Gastrocnemius medialis (tissue), 4 donors: ENCODE measurements around the gene ITPA. TPM values are rescaled to one million over a fixed set of nuclear protein-coding genes. Genes with fewer than 3 reads are reported as not detected.
A peak's percentile ranks its signal among the peaks of the same experiment; 100 is the strongest.

Source experiments
- ATAC-seq, 2 donors: fragments of 150-250 bp; one replicate each; pipeline ENCODE4 v1.9.1; 2016
- DNase-seq, 2 donors: peaks; one replicate each; pipeline ENCODE4 v3.0.0-alpha.2; 2019
- H3K27ac ChIP-seq, 4 donors: fragments of 200-600 bp; sonication (generic); 1 replicate in 1 of 4; 2 replicates in 3 of 4; pipeline ENCODE4 v1.5.1; 2016 to 2018; ENCODE audit warnings: mild to moderate bottlenecking in 2 of 4, moderate library complexity in 1 of 4
- H3K27me3 ChIP-seq, 3 donors: fragments of 200-600 bp; sonication (generic) in 2 of 3; 1 replicate in 1 of 3; 2 replicates in 2 of 3; pipeline versions ENCODE4 v1.5.1 to v1.6.0; 2016 to 2019; ENCODE audit warnings: mild to moderate bottlenecking in 1 of 3, moderate library complexity in 1 of 3
- H3K36me3 ChIP-seq, 2 donors: fragments of 200-600 bp; sonication (generic) in 1 of 2; one replicate each; pipeline ENCODE4 v1.5.1; 2017 to 2018
- H3K4me1 ChIP-seq, 2 donors: fragments of 200-600 bp; sonication (generic) in 1 of 2; one replicate each; pipeline ENCODE4 v1.5.1; 2016 to 2017; ENCODE audit warnings: mild to moderate bottlenecking in 2 of 2
- H3K4me3 ChIP-seq, 4 donors: fragments of 200-600 bp; sonication (generic) in 3 of 4; 1 replicate in 1 of 4; 2 replicates in 3 of 4; pipeline ENCODE4 v1.5.1; 2016 to 2019; ENCODE audit warnings: mild to moderate bottlenecking in 2 of 4
- H3K9me3 ChIP-seq, 3 donors: fragments of 200-600 bp; sonication (generic) in 2 of 3; 1 replicate in 1 of 3; 2 replicates in 2 of 3; pipeline ENCODE4 v1.5.1; 2016 to 2019
- CTCF ChIP-seq, 5 experiments: fragments of 450-650 bp in 3 of 5; fragments of 200-600 bp in 2 of 5; sonication (generic) in 2 of 5; IDR thresholded peaks in 4 of 5; conservative IDR thresholded peaks in 1 of 5; 1 replicate in 4 of 5; 2 replicates in 1 of 5; pipeline ENCODE4 v1.5.1; 2016 to 2019; ENCODE audit warnings: antibody characterized with exemption in 5 of 5, mild to moderate bottlenecking in 3 of 5, moderate library complexity in 3 of 5
- POLR2A ChIP-seq, 2 donors: fragments of 450-650 bp; IDR thresholded peaks; one replicate each; pipeline ENCODE4 v1.6.1; 2017; ENCODE audit warnings: antibody characterized with exemption in 2 of 2, mild to moderate bottlenecking in 2 of 2, moderate library complexity in 2 of 2
- in situ Hi-C, 4 donors: fragments of 200-750 bp; cut with MboI; loops; one replicate each; pipeline versions ENCODE4 v1.15.0 to v1.8.0; 2017; ENCODE audit warnings: low sequenced_read_pairs in 4 of 4
- intact Hi-C: fragments of 100-400 bp; cut with DNase I; formaldehyde crosslinking; loops from one replicate; pipeline ENCODE4 v1.15.1; 2023; ENCODE audit warnings: low total_unique reads
- total RNA-seq, 4 donors: library from RNA; depleted of rRNA; stranded (reverse); fragments of >200 nt; gene quantifications; one replicate each; pipeline versions ENCODE4 v1.1.0 to v1.2.3, GENCODE V29; 2016

Gene ITPA
- total RNA-seq, 4 donors from 2014 or later, result 27.2 to 59.5 (median 34.0) TPM

GRCh38 chr20:3235666-3236324 lies 26.5 kb downstream of the ITPA start:
- DNase-seq, result no peak
- intact Hi-C loops (no loop called here), in situ Hi-C loops (no loop called here)
- TF ChIP-seq POLR2A (IDR thresholded peaks at IDR 0.05) (no peak), CTCF (IDR thresholded peaks at IDR 0.05 in 4 of 5, conservative IDR thresholded peaks at IDR 0.05 in 1 of 5) (no peak)
- Histone ChIP-seq H3K9me3 (no peaks in the 10 kb centered on the region), H3K4me3 (no peak overlapping the region), H3K27me3 (peaks cover 24 to 33% (median 26%) of the 10 kb centered on the region in 3 donors), H3K4me1 (peaks cover 0 to 16% of the 10 kb centered on the region in 2 donors), H3K27ac (no peak overlapping the region), H3K36me3 (no peaks in the 10 kb centered on the region)
- no peak for ATAC-seq

DNA sequence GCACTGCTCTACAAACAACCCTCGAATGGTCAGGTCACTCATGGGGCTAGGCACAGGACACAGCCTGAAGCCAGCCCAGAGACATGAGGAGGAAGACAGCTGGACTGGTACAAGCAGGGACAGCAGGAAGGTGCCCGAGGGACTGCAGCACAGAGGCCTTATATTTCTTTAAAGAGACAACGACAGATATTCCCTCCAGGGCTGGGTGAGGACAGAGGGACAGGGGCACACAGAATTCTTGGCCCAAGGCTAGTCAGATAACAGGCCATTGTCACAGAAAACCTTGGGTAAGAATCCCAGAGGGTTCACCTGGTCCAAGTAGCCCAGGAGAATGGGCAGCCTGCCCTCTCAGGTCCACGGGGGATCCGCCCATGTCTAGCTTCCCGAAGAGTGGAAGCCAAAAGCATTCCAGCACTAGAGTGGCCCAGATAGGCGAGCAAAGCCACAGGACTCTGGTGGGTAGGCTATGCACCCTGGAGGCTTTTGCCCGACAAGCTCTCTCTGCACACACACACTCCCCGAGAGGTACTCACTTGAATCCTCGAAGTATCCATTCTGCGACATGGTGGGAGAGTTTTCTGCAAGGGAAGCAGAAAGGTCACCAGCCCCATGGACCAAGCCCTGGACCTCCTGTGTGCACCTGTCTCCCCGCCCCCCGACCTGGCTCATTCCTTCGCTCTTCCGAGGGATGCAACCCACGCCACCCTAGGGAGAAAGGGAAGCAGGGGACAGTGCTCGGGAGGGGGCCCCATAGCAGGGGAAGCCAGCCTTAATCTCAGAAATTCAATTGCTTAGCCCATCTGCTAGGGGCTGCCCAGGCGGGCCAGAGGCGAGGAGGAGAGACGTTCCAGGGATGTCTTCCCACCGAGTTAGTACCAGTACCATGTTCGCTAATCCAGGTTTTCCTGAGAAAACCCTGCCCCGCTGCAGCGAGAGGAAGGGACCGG lies 28.0 kb downstream of the ITPA start:
- DNase-seq (no peak), ATAC-seq (no peak)
- intact Hi-C loops (no loop called here), in situ Hi-C loops (no loop called here)
- Histone ChIP-seq H3K27me3 (peaks cover 26 to 34% (median 31%) of the 10 kb centered on the region in 3 donors), H3K4me1 (peaks cover 0 to 16% of the 10 kb centered on the region in 2 donors), H3K36me3 (no peaks in the 10 kb centered on the region), H3K9me3 (no peaks in the 10 kb centered on the region), H3K27ac (no peak overlapping the region), H3K4me3 (peak overlapping the region; percentile 50 to 88 (median 70))
- TF ChIP-seq POLR2A (IDR thresholded peaks at IDR 0.05) (no peak), CTCF (IDR thresholded peaks at IDR 0.05 in 4 of 5, conservative IDR thresholded peaks at IDR 0.05 in 1 of 5) (no peak)

DNA sequence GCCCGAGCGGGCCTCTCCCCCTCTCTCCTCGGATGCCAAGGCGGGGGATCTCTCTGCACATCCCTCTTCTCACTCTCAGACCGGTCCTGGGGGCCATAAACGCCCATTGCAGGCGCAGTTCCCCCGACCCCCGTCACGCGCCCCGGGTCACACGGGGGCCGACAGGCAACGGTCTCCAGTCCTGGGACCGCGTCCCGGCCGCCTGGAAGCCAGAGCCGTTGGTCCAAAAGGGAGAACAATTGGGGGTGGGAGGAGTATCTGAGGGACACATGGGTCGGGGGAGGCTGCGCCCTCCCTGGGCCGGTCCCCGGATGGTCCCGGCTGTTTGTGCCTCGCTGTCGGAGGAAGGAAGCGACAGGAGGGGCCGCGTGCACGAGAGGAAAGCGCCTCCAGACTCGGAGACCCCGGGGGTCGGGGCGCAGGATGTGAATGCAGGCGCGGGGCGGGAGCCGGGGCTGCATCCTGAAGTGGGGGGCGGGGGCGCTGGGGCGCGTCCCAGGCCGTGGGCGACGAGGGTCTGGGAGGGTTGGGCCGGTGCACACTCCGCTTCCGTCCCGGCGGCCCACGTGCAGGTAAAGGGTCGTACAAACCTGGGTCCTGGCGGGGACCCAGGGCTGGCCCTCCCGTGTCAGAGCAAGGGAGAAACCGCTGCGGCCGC lies 28.8 kb downstream of the ITPA start:
- H3K27me3 ChIP-seq, result peaks cover 26 to 34% (median 31%) of the 10 kb centered on the region in 3 donors

More for the DNA sequence above, 28.8 kb downstream of the ITPA start:
- TF ChIP-seq CTCF (IDR thresholded peaks at IDR 0.05 in 4 of 5, conservative IDR thresholded peaks at IDR 0.05 in 1 of 5) (no peak), POLR2A (IDR thresholded peaks at IDR 0.05) (no peak)
- no peak overlapping the region for H3K27ac ChIP-seq
- H3K4me3 ChIP-seq, result peak overlapping the region; percentile 50 to 88 (median 70)
- in situ Hi-C loops (no loop called here), intact Hi-C loops (no loop called here)
- no peak for ATAC-seq
- H3K4me1 ChIP-seq, result peaks cover 0 to 16% of the 10 kb centered on the region in 2 donors
- H3K36me3 ChIP-seq, result no peaks in the 10 kb centered on the region
- no peaks in the 10 kb centered on the region for H3K9me3 ChIP-seq
- DNase-seq, result no peak
